HFF-Myc (cell line): ENCODE data around the gene APEX1.
A peak's percentile ranks its signal among the peaks of the same experiment; 100 is the strongest.

ENCODE experiments used
- DNase-seq: peaks from one replicate; pipeline ENCODE4 v3.0.0-alpha.2; 2011; ENCODE audit warnings: low read depth; ENCODE audit errors: extremely low read depth
- H3K4me3 ChIP-seq: replicated peaks from 2 replicates; pipeline ENCODE4 v1.5.1; 2011; ENCODE audit warnings: low read depth, mild to moderate bottlenecking, control low read depth, low read length
- CTCF ChIP-seq: IDR thresholded peaks from 2 replicates; pipeline ENCODE4 v1.5.1; 2012; ENCODE audit warnings: mild to moderate bottlenecking, low read depth, low read length, control low read depth; ENCODE audit errors: missing control alignments

Gene APEX1

GRCh38 chr14:20454516-20455354 lies at the start of gene APEX1, which contains the start of gene OSGEP:
APEX1 (plus strand) TSS chr14:20455226; CDS start chr14:20455646, 420 bp downstream.
OSGEP (minus strand) TSS chr14:20454812; CDS start chr14:20454683, 129 bp downstream.
- no peak for TF ChIP-seq CTCF
- peak within 1 kb of the TSS; percentile 92 for H3K4me3 ChIP-seq
- DNase-seq: peak; percentile 99

DNA sequence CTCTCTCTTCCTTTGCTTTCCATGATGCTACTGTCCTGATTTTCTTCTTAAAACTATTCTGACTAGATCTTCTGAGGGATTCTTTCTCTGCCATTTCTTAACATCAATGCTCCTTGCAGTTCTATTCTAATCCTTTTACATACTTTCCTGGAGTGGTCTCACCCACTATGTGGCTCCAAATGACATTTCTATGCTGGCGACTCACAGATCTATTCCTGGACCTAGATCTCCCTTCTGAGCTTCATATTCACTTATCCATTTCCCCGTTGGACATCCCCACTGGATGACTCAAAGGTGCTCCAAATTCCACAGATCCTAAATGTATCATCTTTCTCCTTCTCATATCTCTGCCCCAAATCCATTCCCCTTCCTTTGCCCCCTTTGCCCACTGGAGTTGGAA lies 45.8 kb upstream of the APEX1 start:
- no peak for TF ChIP-seq CTCF
- DNase-seq: no peak

GRCh38 chr14:20412411-20412810 lies 42.6 kb upstream of the APEX1 start:
- no peak for TF ChIP-seq CTCF
- peak overlapping the region; percentile 69 for H3K4me3 ChIP-seq
- no peak for DNase-seq

More for the DNA sequence above, 45.8 kb upstream of the APEX1 start:
- H3K4me3 ChIP-seq: no peak overlapping the region

DNA sequence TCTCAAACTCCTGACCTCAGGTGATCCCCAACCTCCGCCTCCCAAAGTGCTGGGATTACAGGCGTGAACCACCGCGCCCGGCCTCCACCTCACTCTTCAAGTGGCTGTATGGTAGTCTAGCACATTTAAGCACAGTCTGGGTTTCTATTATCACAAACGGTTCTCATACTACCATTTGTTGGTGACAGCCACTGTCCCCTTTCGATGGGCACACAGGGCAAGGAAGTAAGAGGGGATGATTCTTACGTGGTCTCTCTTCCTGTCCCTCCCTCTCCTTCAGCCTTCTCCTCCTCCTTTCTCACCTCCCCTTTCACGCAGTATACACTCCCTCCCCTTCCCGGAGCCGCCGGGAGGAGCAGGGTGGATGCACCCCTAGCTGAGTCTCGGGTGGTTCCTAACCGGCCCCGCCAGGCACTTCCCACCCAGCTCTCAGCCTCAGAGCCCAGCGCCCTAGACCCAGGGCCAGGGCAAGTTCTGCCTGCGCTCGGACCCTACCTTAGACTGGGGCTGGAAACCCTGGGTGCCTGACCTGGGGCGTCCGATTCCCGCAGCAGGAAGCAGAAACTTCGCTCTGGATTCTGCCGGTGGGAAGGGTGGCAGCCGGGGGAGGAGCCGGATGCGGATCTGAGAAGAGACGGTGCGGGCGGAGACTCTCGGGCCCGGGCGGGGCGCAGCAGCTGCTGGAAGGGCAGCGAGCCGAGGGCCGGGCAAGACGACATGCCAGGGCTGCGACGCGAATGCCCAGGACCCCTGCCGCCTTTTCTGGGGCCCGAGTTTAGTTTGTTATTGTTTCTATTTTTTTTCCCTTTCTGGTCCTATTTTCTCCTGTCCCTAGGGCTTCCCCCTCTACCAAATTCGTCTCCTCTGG lies 41.9 kb upstream of the APEX1 start, which contains the start of gene TEP1:
TEP1 (minus strand) TSS at position 626 of the 868 bp plus-strand sequence. CDS start 5,062 bp downstream, outside the sequence.
- TF ChIP-seq CTCF: no peak
- H3K4me3 ChIP-seq: peak within 1 kb of the TSS; percentile 69
- peak; percentile 33 for DNase-seq

- TF ChIP-seq CTCF: no peak
- H3K4me3 ChIP-seq: peak overlapping the region; percentile 69
- no peak for DNase-seq
These were observed 41.3 kb upstream of the APEX1 start for GRCh38 chr14:20413744-20414082.

- DNase-seq: peak; percentile 38
- TF ChIP-seq CTCF: peak; percentile 58
- H3K4me3 ChIP-seq: no peak overlapping the region
These were observed 39.2 kb upstream of the APEX1 start for GRCh38 chr14:20415782-20416206.
